ENCODE results near the gene CBLN1. TPM values are rescaled to one million over a fixed set of nuclear protein-coding genes. Genes with fewer than 3 reads are reported as not detected.

The CBLN1 gene
- total and polyA plus RNA-seq, 2 experiments from 2014 or later = 0.07 TPM; not detected in 1

- Histone ChIP-seq H3K4me3 (no peak overlapping the region), H2AFZ (no peak overlapping the region), H3K4me1 (ENCODE audit: insufficient read depth) (no peaks in the 10 kb centered on the region), H4K20me1 (ENCODE audit: insufficient read depth, poor library complexity, severe bottlenecking) (no peaks in the 10 kb centered on the region), H3K79me2 (no peaks in the 10 kb centered on the region), H3K27ac (no peak overlapping the region), H3K36me3 (replicated peaks; ENCODE audit: insufficient read depth, low read depth) (no peaks in the 10 kb centered on the region), H3K27me3 (peaks cover 97% of the 10 kb centered on the region), H3K9me2 (replicated peaks; ENCODE audit: insufficient read depth) (no peaks in the 10 kb centered on the region), H3K9me3 (ENCODE audit: low read depth) (no peaks in the 10 kb centered on the region), H3K4me2 (no peak overlapping the region)
- no peak for DNase-seq (ENCODE audit: low spot score)
- 19% methylated on average over 19 of the region's 19 CpGs for WGBS (ENCODE audit: low lambda C conversion rate, missing lambda C conversion rate)
- no peak for TF ChIP-seq CTCF (IDR thresholded peaks at IDR 0.05; ENCODE audit: poor library complexity)
Measured at GRCh38 chr16:49276646-49277385, 4.8 kb downstream of the CBLN1 start.

- Histone ChIP-seq H3K4me3 (no peak overlapping the region), H3K4me1 (ENCODE audit: insufficient read depth) (no peaks in the 10 kb centered on the region), H2AFZ (no peak overlapping the region), H3K9me2 (replicated peaks; ENCODE audit: insufficient read depth) (no peaks in the 10 kb centered on the region), H3K36me3 (replicated peaks; ENCODE audit: insufficient read depth, low read depth) (no peaks in the 10 kb centered on the region), H3K4me2 (no peak overlapping the region), H3K27me3 (peaks cover 96% of the 10 kb centered on the region), H4K20me1 (ENCODE audit: insufficient read depth, poor library complexity, severe bottlenecking) (no peaks in the 10 kb centered on the region), H3K9me3 (ENCODE audit: low read depth) (no peaks in the 10 kb centered on the region), H3K27ac (no peak overlapping the region), H3K79me2 (no peaks in the 10 kb centered on the region)
- no peak for DNase-seq (ENCODE audit: low spot score)
- WGBS (ENCODE audit: low lambda C conversion rate, missing lambda C conversion rate) = 76% methylated on average over 5 of the region's 5 CpGs
- no peak for TF ChIP-seq EZH2 (IDR thresholded peaks at IDR 0.05; ENCODE audit: borderline replicate concordance)
- no peak for TF ChIP-seq EZH2phosphoT487 (IDR thresholded peaks at IDR 0.05; ENCODE audit: low read depth, severe bottlenecking, unreplicated experiment)
- no peak for TF ChIP-seq CTCF (IDR thresholded peaks at IDR 0.05; ENCODE audit: poor library complexity)
Measured at GRCh38 chr16:49275870-49276269, 5.8 kb downstream of the CBLN1 start.

GRCh38 chr16:49275050-49275730 lies 6.4 kb downstream of the CBLN1 start:
- 3% methylated on average over 34 of the region's 34 CpGs for WGBS (ENCODE audit: low lambda C conversion rate, missing lambda C conversion rate)
- TF ChIP-seq EZH2phosphoT487 (IDR thresholded peaks at IDR 0.05; ENCODE audit: low read depth, severe bottlenecking, unreplicated experiment) = no peak
- no peak for TF ChIP-seq CTCF (IDR thresholded peaks at IDR 0.05; ENCODE audit: poor library complexity)
- peak; percentile 38 for TF ChIP-seq EZH2 (IDR thresholded peaks at IDR 0.05; ENCODE audit: borderline replicate concordance)
- Histone ChIP-seq H3K9me2 (replicated peaks; ENCODE audit: insufficient read depth) (no peaks in the 10 kb centered on the region), H3K79me2 (no peaks in the 10 kb centered on the region), H2AFZ (no peak overlapping the region), H3K27ac (no peak overlapping the region), H3K4me2 (no peak overlapping the region), H3K4me1 (ENCODE audit: insufficient read depth) (no peaks in the 10 kb centered on the region), H3K27me3 (peaks cover 89% of the 10 kb centered on the region), H3K9me3 (ENCODE audit: low read depth) (no peaks in the 10 kb centered on the region), H3K36me3 (replicated peaks; ENCODE audit: insufficient read depth, low read depth) (no peaks in the 10 kb centered on the region), H4K20me1 (ENCODE audit: insufficient read depth, poor library complexity, severe bottlenecking) (no peaks in the 10 kb centered on the region), H3K4me3 (no peak overlapping the region)
- DNase-seq (ENCODE audit: low spot score) = no peak
